Spinal cord (tissue), 10 donors: ENCODE measurements around the gene ASTN2. TPM values are rescaled to one million over a fixed set of nuclear protein-coding genes. Genes with fewer than 3 reads are reported as not detected.
"Not testable (repeated sequence)": the region's sequence is repeated elsewhere in the genome, so short reads cannot be mapped to it uniquely, and the experiment has no call there.

Experiments used
- DNase-seq, 6 donors: peaks; one replicate each; pipeline versions ENCODE4 v3.0.0 to v3.0.0-alpha.2; 2013 to 2015; ENCODE audit warnings: low spot score in 6 of 6, low read depth in 4 of 6
- H3K27ac ChIP-seq: one replicate; pipeline ENCODE4 v1.5.1; 2013; ENCODE audit warnings: low read depth, low read length, control low read depth
- H3K27me3 ChIP-seq: one replicate; pipeline ENCODE4 v1.6.1; 2013; ENCODE audit warnings: low read length; ENCODE audit not compliant: control insufficient read depth, insufficient read depth
- H3K36me3 ChIP-seq: one replicate; pipeline ENCODE4 v1.6.1; 2013; ENCODE audit warnings: low read length; ENCODE audit not compliant: control insufficient read depth, insufficient read depth
- H3K4me1 ChIP-seq: one replicate; pipeline ENCODE4 v1.6.1; 2013; ENCODE audit warnings: low read length; ENCODE audit not compliant: control insufficient read depth, insufficient read depth
- H3K4me3 ChIP-seq: one replicate; pipeline ENCODE4 v1.5.1; 2013; ENCODE audit warnings: low read depth, low read length, control low read depth
- H3K9me3 ChIP-seq: one replicate; pipeline ENCODE4 v1.6.1; 2013; ENCODE audit warnings: low read length; ENCODE audit not compliant: control insufficient read depth, insufficient read depth
- WGBS: methylation state at CpG from one replicate; pipeline ENCODE4 v1.1.5; 2013; ENCODE audit warnings: missing lambda C conversion rate; ENCODE audit not compliant: insufficient coverage; 5-methylcytosine and 5-hydroxymethylcytosine counted together
- polyA plus RNA-seq, 2 donors: library from polyadenylated mRNA; unstranded; fragments of 120-200 nt; gene quantifications; one replicate each; pipeline ENCODE4 v1.2.1, GENCODE V29; 2013; ENCODE audit not compliant: insufficient read length in 2 of 2
- total RNA-seq, 2 donors: library from RNA; depleted of rRNA in 1 of 2; stranded (reverse); fragments of 120-200 nt in 1 of 2; fragments of >200 nt in 1 of 2; gene quantifications; one replicate each; pipeline versions ENCODE4 v1.2.3 to v1.2.4, GENCODE V29; 2013 to 2014
- donor health status: healthy.

Gene ASTN2
- total and polyA plus RNA-seq, 4 donors, result 35.8 to 48.8 (median 41.4) TPM

DNA sequence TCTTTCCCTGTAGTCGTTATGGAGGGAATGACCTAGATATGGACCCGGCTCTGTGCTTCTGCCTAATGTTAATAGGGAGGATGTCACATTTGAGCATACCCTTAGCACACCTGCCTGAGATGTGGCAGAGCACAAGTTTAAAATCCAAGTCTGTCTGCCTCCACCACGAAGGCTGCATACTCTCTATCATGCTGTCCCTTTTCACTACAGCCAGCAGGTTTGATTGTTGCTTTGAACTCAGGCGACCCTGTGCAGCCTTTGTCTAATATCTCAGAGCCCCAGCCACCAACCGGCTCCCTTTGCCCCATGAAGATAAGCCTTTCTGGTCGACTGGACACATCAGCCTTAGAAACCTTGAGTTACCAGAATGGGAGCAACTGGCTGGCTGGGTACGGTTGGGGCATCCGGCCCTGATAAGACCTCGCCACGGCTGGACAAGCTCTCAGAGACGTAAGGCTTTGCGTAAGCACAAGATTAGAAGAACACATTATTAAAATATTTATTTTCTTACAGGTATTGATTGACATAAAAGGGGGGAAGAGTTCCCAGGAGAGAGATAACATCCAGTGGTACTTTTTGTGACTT lies 949.8 kb downstream of the ASTN2 start:
- 61% methylated on average over 8 of the region's 12 CpGs for WGBS
- DNase-seq, result no peak

GRCh38 chr9:116464423-116464822 lies 950.4 kb downstream of the ASTN2 start:
- no peaks in the 10 kb centered on the region for H3K36me3 ChIP-seq
- no peak for DNase-seq
- H3K4me3 ChIP-seq, result no peak overlapping the region
- H3K9me3 ChIP-seq, result no peaks in the 10 kb centered on the region
- H3K4me1 ChIP-seq, result no peaks in the 10 kb centered on the region
- H3K27me3 ChIP-seq, result no peaks in the 10 kb centered on the region
- H3K27ac ChIP-seq, result no peak overlapping the region

More for the DNA sequence above, 949.8 kb downstream of the ASTN2 start:
- H3K4me1 ChIP-seq, result no peaks in the 10 kb centered on the region
- no peaks in the 10 kb centered on the region for H3K27me3 ChIP-seq
- no peaks in the 10 kb centered on the region for H3K36me3 ChIP-seq
- no peak overlapping the region for H3K4me3 ChIP-seq
- H3K27ac ChIP-seq, result no peak overlapping the region
- H3K9me3 ChIP-seq, result no peaks in the 10 kb centered on the region

GRCh38 chr9:116461632-116462031 lies 953.2 kb downstream of the ASTN2 start:
- no peaks in the 10 kb centered on the region for H3K4me1 ChIP-seq
- H3K4me3 ChIP-seq, result no peak overlapping the region
- H3K9me3 ChIP-seq, result peaks cover 3% of the 10 kb centered on the region
- H3K36me3 ChIP-seq, result no peaks in the 10 kb centered on the region
- H3K27ac ChIP-seq, result no peak overlapping the region
- no peak for DNase-seq
- WGBS, result 100% methylated on average over 2 of the region's 3 CpGs
- no peaks in the 10 kb centered on the region for H3K27me3 ChIP-seq

GRCh38 chr9:116460026-116460425 lies 954.8 kb downstream of the ASTN2 start:
- DNase-seq, result no peak
- no peaks in the 10 kb centered on the region for H3K27me3 ChIP-seq
- no peak overlapping the region for H3K4me3 ChIP-seq
- peaks cover 6% of the 10 kb centered on the region for H3K9me3 ChIP-seq
- no peak overlapping the region for H3K27ac ChIP-seq
- WGBS, result no CpG with 5 or more reads among the region's 2 CpGs
- H3K36me3 ChIP-seq, result no peaks in the 10 kb centered on the region
- no peaks in the 10 kb centered on the region for H3K4me1 ChIP-seq

DNA sequence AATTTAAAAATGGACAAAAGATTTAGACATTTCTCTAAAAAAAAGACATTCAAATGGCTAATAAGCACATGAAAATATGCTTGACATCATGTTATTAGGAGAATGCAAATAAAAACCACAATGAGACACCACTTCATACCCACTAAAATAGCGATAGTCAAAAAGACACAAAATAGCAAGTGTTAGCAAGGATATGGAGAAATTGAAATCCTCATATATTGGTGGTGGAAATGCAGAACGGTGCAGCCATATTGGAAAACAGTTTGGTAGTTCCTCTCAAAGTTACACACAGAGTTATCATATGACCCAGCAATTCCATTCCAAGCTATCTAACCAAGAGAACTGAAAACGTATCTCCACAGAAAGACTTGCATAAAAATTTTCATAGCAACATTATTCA lies 955.3 kb downstream of the ASTN2 start:
- Histone ChIP-seq H3K27ac (no peak overlapping the region), H3K27me3 (no peaks in the 10 kb centered on the region), H3K36me3 (no peaks in the 10 kb centered on the region), H3K9me3 (peaks cover 6% of the 10 kb centered on the region), H3K4me3 (no peak overlapping the region), H3K4me1 (no peaks in the 10 kb centered on the region)
- no CpG with 5 or more reads among the region's 3 CpGs for WGBS
- no peak for DNase-seq

DNA sequence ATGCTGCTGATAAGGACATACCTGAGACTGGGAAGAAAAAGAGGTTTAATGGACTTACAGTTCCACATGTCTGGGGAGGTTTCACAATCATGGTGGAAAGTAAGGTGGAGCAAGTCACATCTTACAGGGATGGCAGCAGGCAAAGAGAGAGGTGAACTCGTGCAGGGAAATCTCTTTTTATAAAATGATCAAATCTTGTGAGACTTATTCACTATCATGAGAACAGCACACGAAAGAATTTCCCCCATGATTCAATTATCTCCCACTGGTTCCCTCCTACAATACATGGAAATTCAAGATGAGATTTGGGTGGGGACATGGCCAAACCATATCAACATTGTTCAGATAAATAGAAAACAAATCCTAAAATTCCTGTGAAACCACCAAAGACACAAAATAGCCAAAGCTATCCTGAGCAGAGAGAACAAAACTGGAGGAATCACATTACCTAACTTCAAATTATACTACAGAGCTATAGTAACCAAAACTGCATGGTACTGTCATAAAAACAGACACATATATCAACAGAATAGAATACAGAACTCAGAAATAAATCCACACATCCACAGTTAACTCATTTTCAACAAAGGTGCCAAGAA lies 958.3 kb downstream of the ASTN2 start:
- Histone ChIP-seq H3K9me3 (peaks cover 6% of the 10 kb centered on the region), H3K4me3 (no peak overlapping the region), H3K36me3 (no peaks in the 10 kb centered on the region), H3K4me1 (no peaks in the 10 kb centered on the region), H3K27me3 (no peaks in the 10 kb centered on the region), H3K27ac (no peak overlapping the region)
- no peak for DNase-seq
- no CpG with 5 or more reads among the region's 2 CpGs for WGBS

DNA sequence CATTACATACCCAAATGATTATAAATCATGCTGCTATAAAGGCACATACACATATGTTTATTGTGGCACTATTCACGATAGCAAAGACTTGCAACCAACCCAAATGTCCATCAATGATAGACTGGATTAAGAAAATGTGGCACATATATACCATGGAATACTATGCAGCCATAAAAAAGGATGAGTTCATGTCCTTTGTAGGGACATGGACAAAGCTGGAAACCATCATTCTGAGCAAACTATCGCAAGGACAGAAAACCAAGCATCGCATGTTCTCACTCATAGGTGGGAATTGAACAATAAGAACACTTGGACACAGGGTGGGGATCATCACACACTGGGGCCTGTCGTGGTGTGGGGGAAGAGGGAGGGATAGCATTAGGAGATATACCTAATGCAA lies 960.3 kb downstream of the ASTN2 start:
- not testable (repeated sequence) for H3K27me3 ChIP-seq

DNA sequence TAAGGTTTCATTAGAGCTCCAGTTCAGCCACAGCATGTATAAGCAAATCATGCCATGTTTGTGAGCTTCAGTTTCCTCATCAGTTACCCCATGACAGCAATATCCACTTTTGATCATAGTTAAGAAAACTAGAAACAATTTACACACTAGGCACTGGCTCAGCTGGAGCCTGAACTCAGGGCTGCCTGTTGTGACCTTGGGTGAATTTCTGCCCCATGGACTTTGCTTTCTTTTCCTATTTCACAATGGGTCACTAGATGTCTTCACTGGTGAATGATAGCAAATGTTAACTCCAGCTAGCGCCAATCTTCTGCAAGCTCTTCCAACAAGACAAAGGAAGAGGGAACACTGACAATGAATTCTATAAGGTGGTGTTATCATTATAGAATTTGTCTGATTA lies 961.1 kb downstream of the ASTN2 start:
- H3K9me3 ChIP-seq, result peaks cover 6% of the 10 kb centered on the region
- H3K36me3 ChIP-seq, result no peaks in the 10 kb centered on the region
- H3K4me1 ChIP-seq, result no peaks in the 10 kb centered on the region
- no peak overlapping the region for H3K4me3 ChIP-seq
- no peak overlapping the region for H3K27ac ChIP-seq
- no peaks in the 10 kb centered on the region for H3K27me3 ChIP-seq
- WGBS, result no CpG with 5 or more reads among the region's 1 CpG
- DNase-seq, result no peak

More for the DNA sequence above, 960.3 kb downstream of the ASTN2 start:
- not testable (repeated sequence) for DNase-seq, H3K4me3 ChIP-seq, H3K9me3 ChIP-seq, H3K27ac ChIP-seq, H3K36me3 ChIP-seq, H3K4me1 ChIP-seq
- WGBS, result 85% methylated on average over 2 of the region's 4 CpGs

- Histone ChIP-seq H3K27ac (no peak overlapping the region), H3K9me3 (peaks cover 6% of the 10 kb centered on the region), H3K36me3 (no peaks in the 10 kb centered on the region)
Observed at GRCh38 chr9:116452634-116453033, 962.2 kb downstream of the ASTN2 start.

GRCh38 chr9:116452227-116452626 lies 962.6 kb downstream of the ASTN2 start:
- Histone ChIP-seq H3K27me3 (no peaks in the 10 kb centered on the region), H3K9me3 (peaks cover 6% of the 10 kb centered on the region), H3K27ac (no peak overlapping the region), H3K4me3 (no peak overlapping the region), H3K36me3 (no peaks in the 10 kb centered on the region), H3K4me1 (no peaks in the 10 kb centered on the region)
- DNase-seq, result no peak
- WGBS, result no CpG with 5 or more reads among the region's 1 CpG

More at GRCh38 chr9:116452634-116453033, 962.2 kb downstream of the ASTN2 start:
- H3K27me3 ChIP-seq, result no peaks in the 10 kb centered on the region
- H3K4me3 ChIP-seq, result no peak overlapping the region
- no peaks in the 10 kb centered on the region for H3K4me1 ChIP-seq
- no peak for DNase-seq
